ENCODE measurements around the gene RABGAP1L.
"Not testable (repeated sequence)": the region's sequence is repeated elsewhere in the genome, so short reads cannot be mapped to it uniquely, and the experiment has no call there.

- TF ChIP-seq CTCF (IDR thresholded peaks at IDR 0.05; ENCODE audit: insufficient read depth, low read length, poor library complexity, severe bottlenecking); EZH2phosphoT487 (conservative IDR thresholded peaks at IDR 0.05; ENCODE audit: low read length): not testable (repeated sequence)
Observed at GRCh38 chr1:174409801-174410200, 250.5 kb downstream of the RABGAP1L start.
